ENCODE measurements around the gene CSDE1. TPM values are rescaled to one million over a fixed set of nuclear protein-coding genes. Genes with fewer than 3 reads are reported as not detected.
A peak's percentile ranks its signal among the peaks of the same experiment; 100 is the strongest.

CSDE1 gene
- total and polyA plus RNA-seq, 2 experiments from 2014 or later, result 190 to 512 TPM

DNA sequence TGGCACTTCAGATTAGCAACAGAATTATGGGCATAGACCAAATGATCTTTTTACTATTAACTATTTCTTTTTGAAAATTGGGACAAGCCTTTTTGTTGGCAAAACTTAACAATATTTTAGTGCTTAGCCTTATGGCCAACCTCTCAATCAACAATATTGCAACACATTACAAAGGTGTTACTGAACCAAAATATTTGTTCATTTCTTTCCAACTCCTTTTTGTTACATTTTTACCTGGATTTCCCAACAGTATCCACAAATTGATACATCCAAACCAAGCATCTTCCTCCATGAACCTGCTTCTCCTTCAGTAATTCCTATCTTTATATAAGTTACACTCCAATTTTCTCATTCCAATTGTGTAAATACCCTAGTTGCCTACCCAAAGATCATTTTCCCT lies 61.0 kb downstream of the CSDE1 start:
- Histone ChIP-seq H3K27me3 (peaks cover 25% of the 10 kb centered on the region), H3K36me3 (no peaks in the 10 kb centered on the region), H3K4me1 (ENCODE audit: low read depth) (no peaks in the 10 kb centered on the region), H3K4me3 (no peak overlapping the region), H3K27ac (no peak overlapping the region), H3K9me3 (ENCODE audit: low read depth) (no peaks in the 10 kb centered on the region)
- no peak for DNase-seq (ENCODE audit: low read depth in 1 of 2, low spot score in 1 of 2)
- TF ChIP-seq, protein P1, sequence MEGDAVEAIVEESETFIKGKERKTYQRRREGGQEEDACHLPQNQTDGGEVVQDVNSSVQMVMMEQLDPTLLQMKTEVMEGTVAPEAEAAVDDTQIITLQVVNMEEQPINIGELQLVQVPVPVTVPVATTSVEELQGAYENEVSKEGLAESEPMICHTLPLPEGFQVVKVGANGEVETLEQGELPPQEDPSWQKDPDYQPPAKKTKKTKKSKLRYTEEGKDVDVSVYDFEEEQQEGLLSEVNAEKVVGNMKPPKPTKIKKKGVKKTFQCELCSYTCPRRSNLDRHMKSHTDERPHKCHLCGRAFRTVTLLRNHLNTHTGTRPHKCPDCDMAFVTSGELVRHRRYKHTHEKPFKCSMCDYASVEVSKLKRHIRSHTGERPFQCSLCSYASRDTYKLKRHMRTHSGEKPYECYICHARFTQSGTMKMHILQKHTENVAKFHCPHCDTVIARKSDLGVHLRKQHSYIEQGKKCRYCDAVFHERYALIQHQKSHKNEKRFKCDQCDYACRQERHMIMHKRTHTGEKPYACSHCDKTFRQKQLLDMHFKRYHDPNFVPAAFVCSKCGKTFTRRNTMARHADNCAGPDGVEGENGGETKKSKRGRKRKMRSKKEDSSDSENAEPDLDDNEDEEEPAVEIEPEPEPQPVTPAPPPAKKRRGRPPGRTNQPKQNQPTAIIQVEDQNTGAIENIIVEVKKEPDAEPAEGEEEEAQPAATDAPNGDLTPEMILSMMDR (IDR thresholded peaks at IDR 0.05; ENCODE audit: low read depth, low read length), result no peak

DNA sequence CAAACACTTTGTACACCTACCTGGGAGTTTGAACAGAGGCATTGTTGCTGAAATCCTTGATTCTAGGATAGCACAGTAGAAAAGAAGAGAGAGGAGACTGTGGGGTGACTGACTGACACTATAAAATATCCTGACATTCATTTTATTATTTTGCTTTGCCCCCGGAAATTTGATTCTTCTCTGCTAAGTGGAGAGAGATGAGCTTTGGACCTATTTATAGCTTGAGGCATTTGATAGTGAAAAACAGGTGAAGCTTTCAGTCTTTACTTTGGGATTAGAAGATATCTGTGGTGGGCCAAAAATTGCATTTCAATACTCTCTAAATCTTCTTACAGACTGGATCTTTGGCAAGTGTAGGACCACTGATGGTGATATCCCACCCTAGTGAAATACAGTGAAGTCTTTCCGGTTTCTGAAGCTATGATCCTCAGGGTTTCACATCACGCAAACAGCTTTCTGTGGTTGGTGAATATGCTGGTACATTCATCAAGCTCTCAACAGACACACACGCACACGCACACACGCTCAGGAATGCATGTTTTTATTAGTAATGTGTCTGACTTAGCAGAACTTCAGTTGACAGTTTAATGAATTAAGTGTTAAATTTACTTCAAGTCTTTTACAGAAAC lies 62.2 kb downstream of the CSDE1 start, which contains the start of gene AMPD1:
TSS of gene AMPD1 (minus strand) at position 117 of the 629 bp plus-strand sequence. CDS start at position 42, 75 bp downstream.
- Histone ChIP-seq H3K4me1 (ENCODE audit: low read depth) (no peaks in the 10 kb centered on the region), H3K36me3 (no peaks in the 10 kb centered on the region), H3K27me3 (peaks cover 20% of the 10 kb centered on the region), H3K9me3 (ENCODE audit: low read depth) (no peaks in the 10 kb centered on the region), H3K4me3 (no peak within 1 kb of the TSS), H3K27ac (no peak within 1 kb of the TSS)
- peak in 1 of 2 donors; percentile 23 for DNase-seq (ENCODE audit: low read depth in 1 of 2, low spot score in 1 of 2)
- TF ChIP-seq, protein P1 (IDR thresholded peaks at IDR 0.05; ENCODE audit: low read depth, low read length), result no peak

DNA sequence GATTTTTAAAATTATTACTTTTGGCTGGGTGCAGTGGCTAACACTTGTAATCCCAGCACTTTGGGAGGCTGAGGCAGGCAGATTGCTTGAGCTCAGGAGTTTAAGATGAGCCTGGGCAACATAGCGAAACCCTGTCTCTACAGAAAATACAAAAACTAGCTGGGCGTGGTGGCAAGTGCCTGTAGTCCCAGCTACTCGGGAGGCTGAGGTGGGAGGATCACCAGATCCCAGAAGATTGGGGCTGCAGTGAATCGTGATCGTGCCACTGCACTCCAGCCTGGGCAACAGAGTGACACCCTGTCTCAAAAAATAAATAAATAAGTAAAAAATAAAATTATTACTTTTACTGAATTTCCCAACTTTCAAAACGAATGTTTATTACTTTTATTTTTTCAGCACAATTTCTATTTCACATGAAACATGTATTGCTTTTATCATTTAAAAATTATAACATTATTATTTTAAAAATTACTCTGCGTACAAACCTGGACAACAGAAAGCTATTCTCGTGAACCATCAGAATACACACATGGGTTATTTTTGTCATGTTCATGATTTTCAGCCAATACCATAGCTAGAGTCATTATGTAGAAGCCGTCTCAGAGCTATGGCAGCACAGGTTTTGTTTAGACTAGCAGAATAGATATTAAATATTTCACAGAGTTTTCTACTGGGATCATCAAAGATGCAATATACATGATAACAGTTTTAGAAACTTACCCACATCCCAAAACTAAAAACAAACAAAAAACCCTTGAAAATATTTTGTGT lies 63.1 kb downstream of the CSDE1 start:
- TF ChIP-seq, protein P1 (IDR thresholded peaks at IDR 0.05; ENCODE audit: low read depth, low read length), result no peak
- Histone ChIP-seq H3K9me3 (ENCODE audit: low read depth) (no peaks in the 10 kb centered on the region), H3K4me3 (no peak overlapping the region), H3K27ac (no peak overlapping the region), H3K36me3 (no peaks in the 10 kb centered on the region), H3K4me1 (ENCODE audit: low read depth) (no peaks in the 10 kb centered on the region), H3K27me3 (peaks cover 14% of the 10 kb centered on the region)
- DNase-seq (ENCODE audit: low read depth in 1 of 2, low spot score in 1 of 2), result no peak

DNA sequence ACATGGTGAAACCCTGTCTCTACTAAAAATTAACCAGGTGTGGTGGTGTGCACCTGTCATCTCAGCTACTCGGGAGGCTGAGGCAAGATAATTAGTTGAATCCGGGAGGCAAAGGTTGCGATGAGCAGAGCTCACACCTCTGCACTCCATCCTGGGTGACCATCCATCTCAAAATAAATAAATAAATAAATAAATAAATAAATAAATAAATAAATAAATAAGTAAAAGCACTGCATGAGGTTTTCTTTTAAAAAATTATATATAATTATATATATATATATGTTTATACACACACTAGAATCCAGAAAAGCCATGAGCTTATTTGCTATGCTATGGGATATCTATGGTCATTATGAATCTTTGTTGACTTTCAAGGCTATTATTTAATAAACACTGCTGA lies 64.8 kb downstream of the CSDE1 start:
- Histone ChIP-seq H3K27ac (no peak overlapping the region), H3K4me1 (ENCODE audit: low read depth) (no peaks in the 10 kb centered on the region), H3K27me3 (peaks cover 17% of the 10 kb centered on the region), H3K36me3 (no peaks in the 10 kb centered on the region), H3K9me3 (ENCODE audit: low read depth) (no peaks in the 10 kb centered on the region), H3K4me3 (no peak overlapping the region)
- DNase-seq (ENCODE audit: low read depth in 1 of 2, low spot score in 1 of 2), result no peak
- TF ChIP-seq, protein P1 (IDR thresholded peaks at IDR 0.05; ENCODE audit: low read depth, low read length), result no peak

DNA sequence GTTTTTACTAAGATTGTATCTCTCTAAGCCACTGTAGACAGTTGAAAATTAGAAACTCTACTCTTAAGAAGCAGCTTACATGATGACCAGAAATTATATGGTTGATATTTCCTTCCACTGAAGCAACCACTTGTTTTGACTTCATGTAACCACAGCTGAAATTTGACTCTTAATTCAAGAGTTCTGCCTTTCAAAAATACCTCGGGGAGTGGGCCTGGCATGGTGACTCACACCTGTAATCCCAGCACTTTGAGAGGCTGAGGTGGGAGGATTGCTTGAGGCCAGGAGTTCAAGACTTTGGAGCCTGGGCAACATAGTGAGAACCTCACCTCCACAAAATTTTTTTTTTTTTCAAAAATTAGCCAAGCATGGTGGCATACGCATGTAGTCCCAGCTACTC lies 66.7 kb downstream of the CSDE1 start:
- H3K4me3 ChIP-seq, result no peak overlapping the region
- H3K36me3 ChIP-seq, result no peaks in the 10 kb centered on the region
- H3K9me3 ChIP-seq (ENCODE audit: low read depth), result no peaks in the 10 kb centered on the region
- DNase-seq (ENCODE audit: low read depth in 1 of 2, low spot score in 1 of 2), result no peak
- H3K27me3 ChIP-seq, result peaks cover 7% of the 10 kb centered on the region
- H3K4me1 ChIP-seq (ENCODE audit: low read depth), result no peaks in the 10 kb centered on the region
- TF ChIP-seq, protein P1 (IDR thresholded peaks at IDR 0.05; ENCODE audit: low read depth, low read length), result no peak
- no peak overlapping the region for H3K27ac ChIP-seq

Measured in cardiac muscle cell (in vitro differentiated cells and primary cell).